T-helper 17 cell (primary cell): Measurements from ENCODE around the gene ELOVL2. TPM values are rescaled to one million over a fixed set of nuclear protein-coding genes. Genes with fewer than 3 reads are reported as not detected.

ENCODE experiments used
- ATAC-seq: fragments of 150-1000 bp; cut with Tn5 transposase; 2 replicates; pipeline ENCODE4 v1.10.0; 2021; ENCODE audit warnings: mild to moderate bottlenecking, moderate library complexity
- DNase-seq, 3 donors: peaks; one replicate each; pipeline versions ENCODE4 v3.0.0 to v3.0.0-alpha.2; 2020 to 2021
- H3K9me3 ChIP-seq: one replicate; pipeline ENCODE4 v1.7.0; 2013; ENCODE audit warnings: low read length, mild to moderate bottlenecking; ENCODE audit not compliant: control insufficient read depth, poor library complexity, severe bottlenecking
- H3K27ac Mint-ChIP-seq: one replicate; pipeline ENCODE4 v1.8.0; 2022; ENCODE audit warnings: mild to moderate bottlenecking, moderate library complexity, mixed read lengths
- H3K27me3 Mint-ChIP-seq: one replicate; pipeline ENCODE4 v1.8.0; 2022; ENCODE audit warnings: mixed read lengths
- H3K36me3 Mint-ChIP-seq: one replicate; pipeline ENCODE4 v1.8.0; 2022; ENCODE audit warnings: low read depth, mixed read lengths
- H3K4me1 Mint-ChIP-seq: one replicate; pipeline ENCODE4 v1.8.0; 2022; ENCODE audit warnings: mild to moderate bottlenecking, mixed read lengths
- H3K4me3 Mint-ChIP-seq: one replicate; pipeline ENCODE4 v1.8.0; 2022; ENCODE audit warnings: mild to moderate bottlenecking, moderate library complexity, mixed read lengths
- total RNA-seq, 4 donors: library from RNA in 2 of 4; stranded (reverse) in 2 of 4; gene quantifications; one replicate each; pipeline ENCODE4 v1.2.3 and lab custom pipeline; 2022 to 2026

ELOVL2 gene
- total RNA-seq, 2 donors from 2014 or later = not detected

- no peak overlapping the region for H3K27ac Mint-ChIP-seq
- ATAC-seq = no peak
- H3K9me3 ChIP-seq = no peaks in the 10 kb centered on the region
- H3K4me3 Mint-ChIP-seq = no peak overlapping the region
- peaks cover 47% of the 10 kb centered on the region for H3K27me3 Mint-ChIP-seq
- no peaks in the 10 kb centered on the region for H3K36me3 Mint-ChIP-seq
- DNase-seq = no peak
- peaks cover 2% of the 10 kb centered on the region for H3K4me1 Mint-ChIP-seq
These were observed 25.7 kb upstream of the ELOVL2 start for GRCh38 chr6:11069760-11070159.

- H3K27me3 Mint-ChIP-seq = peaks cover 49% of the 10 kb centered on the region
- peaks cover 2% of the 10 kb centered on the region for H3K4me1 Mint-ChIP-seq
- H3K9me3 ChIP-seq = no peaks in the 10 kb centered on the region
- ATAC-seq (no peak), DNase-seq (no peak)
- H3K36me3 Mint-ChIP-seq = no peaks in the 10 kb centered on the region
- no peak overlapping the region for H3K27ac Mint-ChIP-seq
- no peak overlapping the region for H3K4me3 Mint-ChIP-seq
These were observed 23.2 kb upstream of the ELOVL2 start for GRCh38 chr6:11067348-11067747.

- Mint-ChIP-seq H3K4me3 (no peak overlapping the region), H3K27ac (no peak overlapping the region), H3K4me1 (peaks cover 2% of the 10 kb centered on the region), H3K36me3 (no peaks in the 10 kb centered on the region), H3K27me3 (peaks cover 46% of the 10 kb centered on the region)
- DNase-seq (no peak), ATAC-seq (no peak)
- no peaks in the 10 kb centered on the region for H3K9me3 ChIP-seq
These were observed 22.6 kb upstream of the ELOVL2 start for GRCh38 chr6:11066505-11067347.

- H3K9me3 ChIP-seq = no peaks in the 10 kb centered on the region
- Mint-ChIP-seq H3K4me1 (peaks cover 2% of the 10 kb centered on the region), H3K27me3 (peaks cover 51% of the 10 kb centered on the region), H3K27ac (no peak overlapping the region), H3K4me3 (no peak overlapping the region), H3K36me3 (no peaks in the 10 kb centered on the region)
- DNase-seq (no peak), ATAC-seq (no peak)
These were observed 21.5 kb upstream of the ELOVL2 start for GRCh38 chr6:11065436-11066202.

- peaks cover 44% of the 10 kb centered on the region for H3K27me3 Mint-ChIP-seq
- no peak for ATAC-seq
- no peak for DNase-seq
These were observed 20.7 kb upstream of the ELOVL2 start for GRCh38 chr6:11064836-11065235.

GRCh38 chr6:11062715-11063114 is 18.6 kb upstream of the ELOVL2 start:
- no peak for DNase-seq
- Mint-ChIP-seq H3K36me3 (no peaks in the 10 kb centered on the region), H3K4me3 (no peak overlapping the region), H3K27me3 (peaks cover 35% of the 10 kb centered on the region), H3K27ac (no peak overlapping the region), H3K4me1 (peaks cover 2% of the 10 kb centered on the region)
- no peaks in the 10 kb centered on the region for H3K9me3 ChIP-seq
- ATAC-seq = no peak

More at GRCh38 chr6:11064836-11065235, 20.7 kb upstream of the ELOVL2 start:
- Mint-ChIP-seq H3K27ac (no peak overlapping the region), H3K4me3 (no peak overlapping the region), H3K4me1 (peaks cover 2% of the 10 kb centered on the region), H3K36me3 (no peaks in the 10 kb centered on the region)
- no peaks in the 10 kb centered on the region for H3K9me3 ChIP-seq

GRCh38 chr6:11062083-11062482 is 18.0 kb upstream of the ELOVL2 start:
- H3K36me3 Mint-ChIP-seq = no peaks in the 10 kb centered on the region
- H3K4me1 Mint-ChIP-seq = peaks cover 2% of the 10 kb centered on the region
- H3K27me3 Mint-ChIP-seq = peaks cover 30% of the 10 kb centered on the region
- H3K9me3 ChIP-seq = no peaks in the 10 kb centered on the region
- no peak overlapping the region for H3K4me3 Mint-ChIP-seq
- ATAC-seq (no peak), DNase-seq (no peak)
- no peak overlapping the region for H3K27ac Mint-ChIP-seq

GRCh38 chr6:11058406-11058805 is 14.3 kb upstream of the ELOVL2 start:
- DNase-seq = no peak
- Mint-ChIP-seq H3K4me1 (no peaks in the 10 kb centered on the region), H3K27me3 (peaks cover 26% of the 10 kb centered on the region), H3K36me3 (no peaks in the 10 kb centered on the region), H3K27ac (no peak overlapping the region), H3K4me3 (no peak overlapping the region)
- H3K9me3 ChIP-seq = no peaks in the 10 kb centered on the region
- no peak for ATAC-seq

GRCh38 chr6:11056871-11057270 is 12.8 kb upstream of the ELOVL2 start:
- H3K36me3 Mint-ChIP-seq = no peaks in the 10 kb centered on the region
- H3K27ac Mint-ChIP-seq = no peak overlapping the region
- H3K9me3 ChIP-seq = no peaks in the 10 kb centered on the region
- H3K4me1 Mint-ChIP-seq = no peaks in the 10 kb centered on the region
- no peak overlapping the region for H3K4me3 Mint-ChIP-seq
- ATAC-seq (no peak), DNase-seq (no peak)
- peaks cover 33% of the 10 kb centered on the region for H3K27me3 Mint-ChIP-seq

GRCh38 chr6:11055127-11055627 is 11.1 kb upstream of the ELOVL2 start:
- peaks cover 2% of the 10 kb centered on the region for H3K36me3 Mint-ChIP-seq
- H3K4me3 Mint-ChIP-seq = no peak overlapping the region
- H3K9me3 ChIP-seq = no peaks in the 10 kb centered on the region
- DNase-seq (no peak), ATAC-seq (no peak)
- peaks cover 30% of the 10 kb centered on the region for H3K27me3 Mint-ChIP-seq
- no peak overlapping the region for H3K27ac Mint-ChIP-seq
- no peaks in the 10 kb centered on the region for H3K4me1 Mint-ChIP-seq

- no peaks in the 10 kb centered on the region for H3K9me3 ChIP-seq
- Mint-ChIP-seq H3K4me1 (no peaks in the 10 kb centered on the region), H3K4me3 (no peak overlapping the region), H3K27me3 (peaks cover 35% of the 10 kb centered on the region), H3K36me3 (peaks cover 2% of the 10 kb centered on the region), H3K27ac (no peak overlapping the region)
- DNase-seq (no peak), ATAC-seq (no peak)
These were observed 10.6 kb upstream of the ELOVL2 start for GRCh38 chr6:11054722-11055121.

GRCh38 chr6:11053307-11053706 is 9.2 kb upstream of the ELOVL2 start:
- no peaks in the 10 kb centered on the region for H3K4me1 Mint-ChIP-seq
- no peak for ATAC-seq
- peaks cover 2% of the 10 kb centered on the region for H3K36me3 Mint-ChIP-seq
- no peaks in the 10 kb centered on the region for H3K9me3 ChIP-seq
- peaks cover 47% of the 10 kb centered on the region for H3K27me3 Mint-ChIP-seq
- no peak overlapping the region for H3K27ac Mint-ChIP-seq
- DNase-seq = no peak
- no peak overlapping the region for H3K4me3 Mint-ChIP-seq

GRCh38 chr6:11050731-11051130 is 6.6 kb upstream of the ELOVL2 start:
- no peaks in the 10 kb centered on the region for H3K9me3 ChIP-seq
- Mint-ChIP-seq H3K27ac (no peak overlapping the region), H3K4me1 (no peaks in the 10 kb centered on the region), H3K4me3 (no peak overlapping the region), H3K36me3 (peaks cover 2% of the 10 kb centered on the region), H3K27me3 (peaks cover 67% of the 10 kb centered on the region)
- ATAC-seq = no peak
- no peak for DNase-seq
